ENCODE measurements around the gene SELENOV.

- TF ChIP-seq CTCF (IDR thresholded peaks at IDR 0.05) (no peak), POLR2A (IDR thresholded peaks at IDR 0.05) (no peak)
These were observed 18.9 kb upstream of the SELENOV start for GRCh38 chr19:39496063-39496462.
